Activated naive CD8-positive, alpha-beta T cell treated with anti-CD3 and anti-CD28 coated beads, Interleukin-2, amount 50 U/mL, for 16 hours (primary cell): ENCODE measurements around the gene IL34.
"Not testable (repeated sequence)": the region's sequence is repeated elsewhere in the genome, so short reads cannot be mapped to it uniquely, and the experiment has no call there.

Experiments
- DNase-seq: peaks from one replicate; pipeline ENCODE4 v3.0.0-alpha.2; 2020; ENCODE audit warnings: low read depth, low spot score

The IL34 gene

DNA sequence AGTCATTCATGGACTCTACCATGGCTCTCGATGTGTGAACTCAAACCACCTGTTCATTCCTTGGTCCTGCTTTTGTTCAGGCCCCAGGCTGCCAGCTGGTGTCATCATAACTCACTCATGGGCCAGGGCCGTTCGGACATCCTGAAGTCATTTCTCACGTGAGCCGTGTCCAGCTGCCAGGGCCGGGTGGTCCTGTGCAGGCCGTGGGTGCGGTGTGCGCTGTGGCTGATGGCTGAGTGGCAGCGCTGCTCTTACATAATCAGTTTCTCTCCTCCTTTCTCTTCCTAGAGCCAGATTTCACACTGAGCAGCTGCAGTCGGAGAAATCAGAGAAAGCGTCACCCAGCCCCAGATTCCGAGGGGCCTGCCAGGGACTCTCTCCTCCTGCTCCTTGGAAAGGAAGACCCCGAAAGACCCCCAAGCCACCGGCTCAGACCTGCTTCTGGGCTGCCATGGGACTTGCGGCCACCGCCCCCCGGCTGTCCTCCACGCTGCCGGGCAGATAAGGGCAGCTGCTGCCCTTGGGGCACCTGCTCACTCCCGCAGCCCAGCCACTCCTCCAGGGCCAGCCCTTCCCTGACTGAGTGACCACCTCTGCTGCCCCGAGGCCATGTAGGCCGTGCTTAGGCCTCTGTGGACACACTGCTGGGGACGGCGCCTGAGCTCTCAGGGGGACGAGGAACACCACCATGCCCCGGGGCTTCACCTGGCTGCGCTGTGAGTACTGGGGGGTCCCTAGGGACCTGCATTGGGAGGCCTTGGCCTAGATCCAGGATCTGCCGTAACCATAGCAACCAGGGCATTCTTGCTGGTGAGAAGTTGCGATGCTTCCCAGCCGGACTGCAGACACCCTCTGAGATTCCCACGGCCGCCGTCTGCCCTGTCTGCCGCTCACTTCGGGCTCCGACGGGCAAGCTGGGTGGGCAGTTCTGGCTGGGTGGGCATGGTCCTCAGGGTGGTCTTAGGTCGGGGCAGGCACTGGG is at the start of gene IL34:
Gene IL34 (plus strand): TSS at position 300 of the 982 bp plus-strand sequence. CDS start 389 bp downstream, at position 689.
- DNase-seq: no peak

DNA sequence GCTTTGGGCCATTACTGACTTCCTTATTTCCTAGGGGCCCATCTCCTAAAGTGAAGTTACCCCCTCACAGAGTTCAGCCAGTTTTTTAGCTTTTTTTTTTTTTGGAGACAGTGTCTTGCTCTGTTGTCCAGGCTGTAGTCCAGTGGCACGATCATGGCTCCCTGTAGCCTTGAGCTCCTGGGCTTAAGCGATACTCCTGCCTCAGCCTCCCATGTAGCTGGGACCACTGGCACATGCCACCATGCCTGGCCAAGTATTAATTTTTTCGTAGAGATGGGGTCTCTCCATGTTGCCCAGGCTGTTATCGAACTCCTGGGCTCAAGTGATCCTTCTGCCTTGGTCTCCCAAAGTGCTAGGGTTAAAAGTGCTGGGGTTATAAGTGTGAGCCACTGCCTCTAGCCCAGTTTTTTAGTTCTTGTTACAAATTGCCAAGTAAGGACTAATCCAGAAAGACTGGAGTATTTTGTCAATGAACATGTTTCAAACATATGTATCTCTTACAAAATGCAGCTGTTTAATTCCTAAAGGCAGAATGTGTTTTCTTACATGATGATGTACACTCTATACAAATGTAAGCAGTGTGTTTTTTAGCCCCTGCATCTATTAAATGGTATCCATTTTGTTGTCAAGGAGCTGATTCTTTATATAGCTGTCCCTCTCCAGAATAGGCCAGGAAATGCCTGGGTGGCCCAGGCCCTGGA is 49.1 kb upstream of the IL34 start:
- DNase-seq: no peak

DNA sequence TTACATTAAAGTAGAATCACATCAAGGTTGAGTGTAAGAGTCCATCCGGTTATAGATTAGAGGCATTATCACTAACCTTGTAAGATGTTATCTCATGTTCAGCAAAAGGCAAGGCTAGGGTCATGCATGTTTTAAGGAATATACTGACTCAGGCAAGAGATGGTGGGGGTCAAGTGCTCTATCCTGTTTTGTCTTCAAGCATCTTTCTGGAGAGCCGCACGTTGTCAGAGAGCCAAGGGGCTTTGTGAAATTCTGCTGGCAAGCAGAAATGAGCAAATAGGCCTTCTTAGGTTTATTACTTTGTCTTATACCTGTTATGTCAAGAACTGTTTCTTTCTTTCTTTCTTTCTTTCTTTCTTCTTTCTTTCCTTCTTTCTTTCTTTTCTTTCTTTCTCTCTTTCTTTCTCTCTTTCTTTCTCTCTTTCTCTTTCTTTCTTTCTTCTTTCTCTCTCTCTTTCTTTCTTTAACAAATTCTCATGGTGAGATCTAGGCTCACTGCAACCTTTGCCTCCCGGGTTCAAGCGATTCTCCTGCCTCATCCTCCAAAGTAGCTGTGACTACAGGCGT is 47.3 kb upstream of the IL34 start:
- no peak for DNase-seq

DNA sequence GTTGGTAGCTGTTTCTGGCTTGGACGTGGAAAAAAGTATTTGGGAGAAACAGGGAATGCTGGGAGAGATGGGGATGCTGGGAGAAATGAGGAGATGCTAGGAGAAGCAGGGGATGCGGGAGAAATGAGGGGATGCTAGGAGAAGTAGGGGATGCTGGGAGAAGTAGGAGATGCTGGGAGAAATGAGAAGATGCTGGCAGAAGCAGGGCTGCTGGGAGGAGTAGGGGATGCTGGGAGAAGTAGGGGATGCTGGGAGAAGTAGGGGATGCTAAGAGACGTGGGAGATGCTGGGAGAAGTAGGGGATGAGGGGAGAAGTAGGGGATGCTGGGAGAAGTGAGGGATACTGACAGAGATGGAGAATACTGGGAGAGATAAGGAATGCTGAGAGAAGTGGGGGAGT is 45.6 kb upstream of the IL34 start:
- DNase-seq: no peak

DNA sequence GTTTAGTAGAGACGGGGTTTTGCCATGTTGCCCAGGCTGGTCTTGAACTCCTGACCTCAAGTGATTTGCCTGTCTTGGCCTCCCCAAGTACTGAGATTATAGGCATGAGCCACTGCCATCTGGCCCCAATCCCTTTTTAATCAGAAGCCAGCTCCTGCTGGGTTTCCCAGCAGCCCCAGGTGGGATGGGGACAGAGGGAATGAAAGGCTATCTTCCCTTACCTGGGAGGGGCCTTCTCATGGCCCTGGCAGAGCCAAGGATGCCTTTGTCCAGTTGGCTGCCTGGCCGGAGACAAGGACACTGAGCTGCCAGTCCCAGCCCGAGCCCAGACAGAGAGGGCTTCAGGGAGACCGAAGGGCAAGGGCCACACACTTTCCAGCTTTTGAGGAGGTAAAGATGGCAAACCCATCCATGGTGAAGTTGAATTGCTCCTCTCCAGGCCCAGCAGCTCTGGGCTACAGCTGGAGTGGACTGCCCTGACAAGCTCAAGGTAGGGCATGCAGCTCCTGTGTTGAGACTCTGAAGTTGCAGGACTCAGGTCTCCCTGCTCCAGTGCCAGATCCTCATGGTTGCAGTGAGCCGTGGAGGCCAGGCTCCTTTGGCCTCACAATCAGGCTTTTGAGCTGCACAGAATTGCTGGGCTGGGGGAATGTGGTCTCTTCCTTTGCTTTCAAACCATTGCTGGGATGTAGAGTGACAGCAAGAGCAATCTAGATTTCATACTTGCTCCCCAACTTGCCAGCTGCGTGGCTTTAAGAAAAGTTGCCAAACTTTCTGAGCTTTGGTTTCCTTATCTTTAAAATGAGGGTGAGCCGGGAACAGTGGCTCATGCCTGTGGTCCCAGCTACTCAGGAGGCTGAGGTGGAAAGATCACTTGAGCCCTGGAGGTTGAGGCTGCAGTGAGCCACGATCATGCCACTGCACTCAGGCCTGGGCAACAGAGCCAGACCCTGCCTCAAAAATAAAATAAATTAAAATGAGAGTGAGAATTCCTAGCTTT is 44.5 kb upstream of the IL34 start:
- no peak for DNase-seq

DNA sequence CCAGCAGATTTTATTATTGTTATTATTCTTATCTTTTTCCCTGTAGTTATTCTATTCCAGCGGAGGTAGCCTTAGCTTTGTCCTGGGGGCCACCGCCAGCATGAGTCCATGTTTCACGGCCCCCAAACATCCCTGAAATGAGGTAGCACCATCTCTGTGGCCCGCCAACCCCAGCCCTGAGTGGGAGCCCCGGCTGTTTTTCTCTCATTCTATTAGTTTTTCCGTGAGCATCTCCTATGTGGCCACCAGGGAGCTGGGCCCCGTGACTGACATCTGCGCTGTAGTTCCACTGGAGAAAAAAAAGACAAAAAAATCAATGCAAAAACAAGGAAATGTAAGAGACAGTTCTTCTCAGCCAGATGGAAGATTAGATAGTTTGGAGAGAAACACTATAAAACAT is 43.5 kb upstream of the IL34 start:
- no peak for DNase-seq

DNA sequence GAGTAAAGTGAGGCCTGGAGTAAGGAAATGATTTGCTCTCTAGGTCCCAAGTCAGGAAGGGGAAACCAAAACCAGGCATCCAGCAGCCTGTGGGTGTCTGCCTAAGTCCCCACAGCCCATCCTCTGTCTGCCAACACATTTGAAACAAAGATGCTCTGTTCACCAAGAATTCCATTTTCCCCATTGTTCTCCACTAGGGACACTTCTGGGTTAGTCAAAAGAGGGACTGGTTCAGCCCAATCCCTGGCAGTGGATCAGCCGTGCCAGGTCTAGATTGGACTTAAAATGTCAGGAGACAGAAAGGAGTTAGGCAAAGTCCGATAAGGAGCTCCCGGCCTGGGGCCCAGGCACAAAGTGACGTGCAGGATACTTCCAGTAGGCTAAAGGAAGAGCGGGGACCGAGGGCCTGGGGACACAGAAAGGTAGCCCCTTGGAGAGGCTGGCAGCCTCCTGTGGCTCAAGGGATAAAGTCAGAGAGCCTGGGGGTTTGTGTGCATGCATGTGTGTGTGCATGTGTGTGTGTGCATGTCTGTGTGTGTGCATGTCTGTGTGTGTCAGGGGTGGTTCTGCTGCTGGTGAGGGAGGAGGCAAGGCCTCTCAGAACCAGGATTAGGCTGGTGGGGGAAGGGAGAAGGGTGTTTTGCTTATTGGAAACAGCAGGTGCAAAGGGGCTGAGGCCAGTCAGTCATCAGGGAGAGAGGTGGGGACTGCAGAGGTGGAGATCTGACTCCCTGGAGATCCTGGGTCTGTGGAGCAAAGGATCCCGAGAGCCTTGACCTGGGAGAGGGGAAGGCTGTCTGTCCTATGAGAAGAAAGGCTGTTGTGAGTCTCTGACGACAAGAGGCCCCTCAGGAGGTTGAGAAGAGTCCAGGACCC is 41.7 kb upstream of the IL34 start:
- no peak for DNase-seq

DNA sequence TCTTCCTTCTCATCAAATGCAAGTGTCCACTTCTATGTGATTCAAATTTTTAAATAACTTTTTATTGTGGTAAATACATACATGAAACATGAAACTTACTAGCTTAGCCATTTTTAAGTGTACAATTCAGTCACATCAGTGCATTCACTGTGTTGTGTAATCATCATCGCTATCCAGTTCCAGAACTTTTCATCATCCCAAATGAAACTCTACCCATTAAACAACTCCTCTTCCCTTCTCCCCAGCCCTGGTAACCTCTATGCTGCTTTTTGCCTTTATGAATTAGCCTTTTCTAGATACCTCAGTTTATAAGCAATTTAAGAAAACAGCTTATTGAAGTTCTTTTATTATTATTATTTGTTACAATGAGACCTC is 41.1 kb upstream of the IL34 start:
- no peak for DNase-seq

DNA sequence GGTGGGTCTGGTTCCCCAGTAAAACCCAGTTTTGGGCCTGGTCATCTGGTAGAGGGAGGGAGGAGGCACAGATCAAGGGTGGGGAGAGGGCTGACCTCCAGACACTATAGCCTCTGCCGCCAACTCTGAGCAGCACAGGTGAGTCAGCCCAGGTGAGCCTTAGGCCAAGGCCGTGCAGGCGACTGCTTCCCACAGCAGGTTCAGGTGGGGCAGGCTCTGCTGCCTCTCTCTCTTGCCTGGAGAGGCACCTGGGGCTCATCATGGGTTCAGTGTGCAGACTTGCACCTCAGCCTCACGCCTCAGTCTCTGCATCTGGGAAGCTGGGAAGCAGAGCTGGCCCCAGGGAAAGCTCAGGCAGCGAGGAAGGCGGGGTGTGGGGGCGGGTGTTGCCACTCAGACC is 37.8 kb upstream of the IL34 start:
- DNase-seq: no peak

DNA sequence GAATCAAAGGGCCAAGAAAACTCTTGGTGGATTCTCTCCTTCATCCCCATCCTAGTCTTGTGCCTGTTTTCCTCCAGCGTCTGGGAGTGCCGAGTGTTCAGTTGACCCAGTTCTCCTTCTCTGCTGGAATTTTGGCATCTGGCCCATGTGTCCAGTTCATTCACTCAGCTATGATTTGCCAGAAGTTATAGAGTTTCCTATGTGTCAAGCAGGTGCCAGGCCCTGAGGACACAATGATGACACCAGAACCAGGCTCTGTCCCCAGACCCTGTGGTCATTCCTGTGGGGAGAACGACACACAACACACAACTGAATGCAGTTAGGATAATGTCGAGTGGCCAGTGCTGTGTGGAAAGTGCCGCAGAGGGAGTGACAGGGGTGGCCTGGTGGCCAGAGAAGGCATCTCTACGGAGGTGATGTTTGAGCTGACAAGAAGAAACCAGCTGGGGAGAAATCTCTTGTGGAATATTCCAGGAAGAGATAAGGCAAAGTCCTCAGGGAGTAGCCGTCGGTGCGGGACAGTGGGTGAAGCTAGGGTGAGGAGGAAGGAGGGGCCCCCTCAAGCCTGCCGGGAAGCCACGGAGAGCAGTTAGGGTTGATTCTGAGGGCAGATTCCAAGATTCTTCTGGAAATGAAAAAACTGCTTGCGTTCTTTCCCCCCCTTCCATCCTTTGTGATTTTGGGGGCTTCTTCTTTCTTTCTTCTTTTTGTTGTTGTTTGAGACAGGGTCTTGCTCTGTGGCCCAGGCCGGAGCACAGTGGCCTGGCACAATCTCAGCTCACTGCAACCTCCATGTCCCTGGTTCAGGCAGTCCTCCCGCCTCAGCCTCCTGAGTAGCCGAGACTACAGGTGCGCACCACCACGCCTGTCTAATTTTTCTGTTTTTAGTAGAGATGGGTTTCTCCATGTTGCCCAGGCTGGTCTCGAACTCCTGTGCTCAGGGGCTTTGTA is 35.8 kb upstream of the IL34 start:
- no peak for DNase-seq

DNA sequence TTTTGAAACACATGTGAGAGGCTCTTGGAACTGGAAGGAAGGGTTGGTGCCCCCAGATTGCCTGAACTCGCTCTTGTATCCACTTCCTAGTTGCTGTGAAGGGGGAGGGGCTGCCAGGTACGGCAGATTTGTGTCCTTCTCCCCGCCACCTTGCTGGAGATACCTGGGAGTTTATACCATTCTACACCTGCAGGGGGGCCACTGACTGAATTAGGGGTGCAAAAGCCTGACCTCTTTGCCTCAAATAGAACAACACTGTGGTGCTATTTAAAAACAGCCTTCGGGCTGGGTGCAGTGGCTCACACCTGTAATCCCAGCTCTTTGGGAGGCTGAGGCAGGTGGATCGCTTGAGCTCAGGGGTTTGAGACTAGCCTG is 35.1 kb upstream of the IL34 start:
- DNase-seq: no peak

DNA sequence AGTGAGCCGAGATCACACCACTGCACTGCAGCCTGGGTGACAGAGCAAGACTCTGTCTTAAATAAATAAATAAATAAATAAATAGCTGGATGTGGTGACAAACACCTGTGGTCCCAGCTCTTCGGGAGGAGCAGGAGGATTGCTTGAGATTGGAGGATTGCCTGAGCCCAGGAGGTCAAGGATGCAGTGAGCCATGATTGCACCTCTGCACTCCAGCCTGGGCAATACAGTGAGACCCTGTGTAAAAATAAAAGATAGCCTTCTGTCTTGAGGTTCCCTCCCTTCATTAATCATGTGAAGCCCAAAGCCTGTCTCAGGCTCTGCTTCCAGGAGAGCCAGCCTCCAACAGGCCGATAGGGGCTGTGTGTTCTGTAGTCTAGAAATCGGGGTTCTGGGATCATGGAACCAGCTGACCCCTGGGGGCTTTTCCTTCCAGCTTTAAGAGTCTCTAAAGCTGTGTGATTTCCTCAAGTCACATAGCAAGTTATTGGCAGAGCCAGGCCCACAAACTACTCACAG is 34.5 kb upstream of the IL34 start:
- DNase-seq: no peak

DNA sequence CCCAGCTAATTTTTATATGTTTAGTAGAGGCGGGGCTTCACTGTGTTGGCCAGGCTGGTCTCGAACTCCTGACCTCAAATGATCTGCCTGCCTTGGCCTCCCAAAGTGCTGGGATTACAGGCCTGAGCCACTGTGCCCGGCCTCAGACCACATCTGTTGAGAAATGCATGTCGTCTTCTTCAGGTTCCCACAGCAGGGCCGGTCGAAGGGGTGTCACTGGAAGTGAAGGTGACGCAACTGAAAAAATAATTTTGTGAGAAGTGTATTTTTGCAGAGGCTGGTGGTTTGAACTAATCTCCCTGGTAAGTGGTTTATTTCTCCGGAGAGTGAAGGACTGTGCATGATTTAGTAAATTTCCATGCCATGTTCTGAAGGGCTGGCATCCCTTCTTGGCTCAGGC is 33.4 kb upstream of the IL34 start:
- no peak for DNase-seq

DNA sequence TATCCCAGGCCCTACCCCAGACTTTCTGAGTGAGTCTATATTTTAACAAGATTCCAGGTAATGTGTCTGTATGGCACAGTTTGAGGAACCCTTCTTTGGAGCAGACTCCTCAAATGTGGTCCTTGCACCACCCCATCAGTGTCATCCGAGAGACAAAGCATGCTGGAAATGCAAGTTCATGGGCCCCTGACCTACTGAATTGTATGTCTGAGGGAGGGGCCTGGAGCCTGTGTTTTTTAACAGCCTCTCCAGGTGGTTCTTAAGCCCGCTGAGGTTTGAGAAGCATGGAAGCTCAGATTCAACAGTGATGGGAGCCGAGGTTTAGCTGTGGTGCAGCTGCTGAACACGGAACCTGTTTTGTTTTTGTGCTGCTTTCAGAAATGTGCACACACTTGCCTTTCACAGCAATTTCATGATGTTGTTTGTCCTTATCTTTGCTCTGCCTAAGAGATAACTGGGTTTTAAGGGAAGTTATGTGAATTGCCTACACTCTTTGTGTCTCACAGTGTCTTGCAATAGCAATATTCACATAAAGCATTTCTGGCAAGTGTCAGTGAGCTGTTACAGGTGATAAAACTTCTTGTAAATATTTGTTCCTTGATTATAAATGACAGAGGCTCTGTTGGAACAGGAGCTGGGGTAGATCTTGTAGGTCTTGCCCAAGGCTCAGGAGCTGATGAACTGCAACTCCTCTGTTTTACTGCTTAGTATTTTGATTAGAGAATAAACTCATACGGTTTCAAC is 32.0 kb upstream of the IL34 start:
- no peak for DNase-seq

DNA sequence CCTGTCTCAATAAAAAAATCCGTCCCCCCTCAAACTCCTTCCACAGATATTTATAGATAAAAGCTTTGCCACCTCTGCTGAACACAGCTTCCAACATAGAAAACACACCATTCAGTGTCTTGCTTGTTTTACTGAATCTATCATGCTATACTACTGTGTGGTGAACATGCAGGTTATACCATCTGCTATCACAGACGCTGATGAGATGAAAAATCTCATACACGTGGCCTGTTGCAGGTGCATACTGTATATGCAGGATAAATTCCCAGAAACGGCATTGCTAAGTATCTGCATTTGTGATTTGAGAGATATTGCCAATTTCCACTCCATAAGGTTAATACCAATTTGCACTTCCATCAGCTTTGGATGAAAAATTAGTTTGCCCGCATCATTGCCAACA is 30.4 kb upstream of the IL34 start:
- DNase-seq: no peak

DNA sequence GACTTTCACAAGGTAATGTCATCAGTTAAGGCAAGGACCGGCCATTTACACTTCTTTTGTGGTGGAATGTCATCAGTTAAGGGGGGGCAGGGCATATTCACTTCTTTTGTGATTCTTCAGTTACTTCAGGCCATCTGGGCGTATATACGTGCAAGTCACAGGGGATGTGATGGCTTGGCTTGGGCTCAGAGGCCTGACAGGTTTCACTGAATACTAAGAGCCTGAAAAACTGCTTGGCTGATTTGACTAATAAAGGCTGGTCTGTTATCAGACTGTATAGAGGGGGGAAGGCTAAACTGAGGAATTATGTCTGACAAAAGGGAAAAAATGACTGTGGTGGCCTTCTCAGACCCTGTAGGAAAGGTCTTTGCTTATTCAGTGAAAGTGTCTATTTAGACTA is 24.5 kb upstream of the IL34 start:
- not testable (repeated sequence) for DNase-seq

DNA sequence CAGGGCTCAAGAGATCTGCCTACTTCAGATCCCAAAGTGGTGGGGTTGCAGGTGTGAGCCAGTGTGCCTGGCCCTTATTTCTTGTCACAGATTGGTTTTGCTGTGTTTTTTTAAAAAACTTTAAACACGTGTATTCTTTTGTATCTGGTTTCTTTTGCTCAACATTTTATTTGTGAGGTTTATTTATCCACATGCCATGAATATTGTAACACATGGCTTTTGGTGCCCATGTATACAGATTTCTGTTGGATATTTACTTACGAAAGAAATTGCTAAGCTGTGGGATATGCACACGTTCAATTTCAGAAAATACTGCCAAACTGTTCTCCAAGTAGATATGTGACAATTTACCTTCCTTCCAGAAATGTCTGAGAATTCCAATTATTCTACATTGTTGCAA is 18.7 kb upstream of the IL34 start:
- no peak for DNase-seq
